HG03103 (cell line): ENCODE results near the gene AFDN.

Source experiments
- ATAC-seq: cut with Tn5 transposase; IDR thresholded peaks from one replicate; pipeline ENCODE4 v1.9.1; 2021; ENCODE audit warnings: low read depth; ENCODE audit not compliant: unreplicated experiment

Gene AFDN

GRCh38 chr6:167866642-167867041 is 39.9 kb downstream of the AFDN start:
- no peak for ATAC-seq

GRCh38 chr6:167870321-167870720 is 43.6 kb downstream of the AFDN start:
- no peak for ATAC-seq

DNA sequence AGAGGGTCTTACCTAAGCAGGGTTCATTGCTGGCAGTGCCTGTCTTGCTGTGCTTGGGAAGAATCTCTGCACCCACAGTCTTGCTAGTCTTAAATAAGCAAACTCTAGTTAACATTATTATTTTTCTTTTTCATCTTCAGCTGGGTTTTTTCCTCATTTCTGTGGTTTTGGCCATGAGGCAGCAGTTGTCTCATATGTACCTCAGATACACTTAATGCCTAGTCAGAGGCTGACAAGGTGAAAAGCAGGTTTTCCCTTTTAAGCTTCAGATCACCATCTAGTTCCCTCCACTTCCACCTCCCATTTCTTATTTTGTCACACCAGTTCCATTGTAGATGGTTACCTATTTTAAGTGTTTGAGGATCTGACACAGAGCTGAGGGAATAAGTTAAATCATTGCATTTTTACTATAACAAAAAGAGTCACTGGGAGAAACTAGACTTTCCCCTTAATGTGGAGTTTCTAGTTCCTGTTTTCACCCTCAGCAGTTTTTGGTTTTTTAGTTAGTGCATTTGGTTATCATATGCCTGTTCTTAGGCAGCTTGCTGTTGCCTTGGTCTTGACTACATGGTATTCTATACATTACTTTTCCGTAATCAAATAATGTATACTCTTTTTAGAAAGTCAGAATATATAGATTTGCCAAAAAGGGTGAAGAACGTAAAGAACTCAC is 46.0 kb downstream of the AFDN start:
- ATAC-seq, result no peak

GRCh38 chr6:167877994-167878779 is 51.5 kb downstream of the AFDN start:
- ATAC-seq, result no peak

- no peak for ATAC-seq
These were observed 52.9 kb downstream of the AFDN start for GRCh38 chr6:167879612-167880011.

- no peak for ATAC-seq
These were observed 54.6 kb downstream of the AFDN start for GRCh38 chr6:167881327-167881726.

DNA sequence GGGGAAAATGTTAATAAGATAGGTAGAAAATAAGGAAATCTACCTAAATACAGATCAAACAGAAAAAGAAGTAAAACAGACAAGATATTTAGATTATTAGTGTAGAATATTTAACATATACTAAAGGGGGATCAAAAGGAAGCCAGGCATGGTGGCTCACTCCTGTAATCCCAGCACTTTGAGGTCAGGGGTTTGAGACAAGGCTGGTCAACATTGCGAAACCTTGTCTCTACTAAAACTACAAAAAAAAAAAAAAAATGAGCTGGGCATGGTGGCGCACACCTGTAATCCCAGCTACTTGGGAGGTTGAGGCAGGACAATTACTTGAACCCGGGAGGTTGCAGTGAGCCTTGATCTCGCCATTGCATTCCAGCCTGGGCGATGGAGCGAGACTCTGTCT is 55.5 kb downstream of the AFDN start:
- no peak for ATAC-seq

- no peak for ATAC-seq
These were observed 61.4 kb downstream of the AFDN start for GRCh38 chr6:167888098-167888497.

- peak; percentile 77 for ATAC-seq
These were observed 66.4 kb downstream of the AFDN start for GRCh38 chr6:167892835-167893815.

DNA sequence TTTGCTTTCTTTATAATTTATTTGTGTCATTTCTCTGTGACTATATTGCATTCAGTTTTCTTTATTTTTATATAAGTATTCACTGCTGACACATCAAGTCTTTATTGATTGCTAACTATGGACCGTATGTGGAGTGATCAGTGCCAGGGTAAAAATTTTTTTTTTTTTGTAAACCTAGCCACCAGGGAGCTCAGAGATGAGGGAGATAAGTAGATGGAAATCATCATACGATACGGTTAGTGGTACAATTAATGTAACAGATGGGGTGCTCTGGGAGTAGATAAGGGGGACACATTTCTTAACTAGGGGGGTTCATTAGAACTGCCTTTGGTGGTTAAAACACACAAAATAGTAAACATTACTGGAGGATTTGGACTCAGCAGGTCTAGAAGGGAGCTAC is 68.3 kb downstream of the AFDN start:
- ATAC-seq, result no peak

DNA sequence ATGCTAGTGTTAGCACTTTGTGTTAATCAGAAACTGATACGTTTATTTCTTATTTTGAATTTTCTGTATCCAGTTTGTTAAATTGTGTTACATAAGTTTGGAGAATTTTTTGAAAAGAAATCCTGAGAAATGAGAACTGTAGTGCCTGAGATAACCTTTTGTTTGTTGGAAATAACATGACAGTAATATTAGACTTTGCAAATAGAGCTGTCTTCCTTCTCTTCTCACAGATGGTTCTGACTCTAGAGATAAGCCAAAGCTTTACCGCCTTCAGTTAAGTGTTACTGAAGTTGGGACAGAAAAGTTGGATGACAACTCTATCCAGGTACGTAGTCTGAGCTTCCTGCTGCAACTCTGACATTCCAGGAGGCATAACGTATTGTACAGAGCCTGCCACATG is 69.9 kb downstream of the AFDN start:
- ATAC-seq, result no peak

- ATAC-seq, result no peak
These were observed 72.1 kb downstream of the AFDN start for GRCh38 chr6:167898673-167899311.

- ATAC-seq, result no peak
These were observed 78.1 kb downstream of the AFDN start for GRCh38 chr6:167904791-167905190.

GRCh38 chr6:167906899-167907298 is 80.2 kb downstream of the AFDN start:
- no peak for ATAC-seq

DNA sequence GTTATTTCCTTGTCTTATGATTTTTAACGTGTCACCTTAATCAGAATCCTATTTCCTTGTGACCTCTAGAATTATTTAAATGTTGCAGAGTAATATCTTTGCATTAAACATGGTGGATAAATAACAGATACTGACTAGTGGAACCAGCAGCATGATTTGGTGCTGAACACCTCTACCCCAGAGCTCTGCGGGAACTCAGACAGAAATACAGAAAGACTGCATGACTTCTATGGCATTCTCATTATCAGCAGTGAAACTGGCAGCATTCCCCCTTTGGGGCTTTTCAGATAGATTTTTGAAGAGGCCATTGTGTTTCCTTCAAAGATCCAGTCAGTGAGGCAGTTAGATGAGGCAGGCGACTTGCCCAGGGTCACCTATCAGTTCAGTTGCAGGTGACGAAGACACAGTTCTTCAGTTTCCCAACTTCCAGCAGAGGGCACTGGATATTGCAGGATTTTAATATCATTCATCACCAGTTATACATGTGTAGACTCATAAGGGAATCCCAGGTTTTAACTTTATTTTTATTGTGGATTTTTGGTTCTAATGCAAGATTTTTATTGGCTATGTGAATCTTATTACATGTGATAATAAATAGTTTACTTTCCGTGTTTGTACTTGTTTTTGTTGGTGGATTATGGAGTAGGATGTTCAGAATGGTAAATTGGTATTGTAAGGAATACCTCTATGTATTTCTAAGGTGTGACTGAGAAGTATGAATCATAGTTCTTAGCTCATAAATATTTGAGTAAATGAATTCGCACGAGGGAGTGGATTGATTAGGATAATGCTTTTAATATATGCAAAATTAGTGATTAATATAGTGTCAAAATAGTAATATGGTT is 81.3 kb downstream of the AFDN start:
- ATAC-seq, result no peak

DNA sequence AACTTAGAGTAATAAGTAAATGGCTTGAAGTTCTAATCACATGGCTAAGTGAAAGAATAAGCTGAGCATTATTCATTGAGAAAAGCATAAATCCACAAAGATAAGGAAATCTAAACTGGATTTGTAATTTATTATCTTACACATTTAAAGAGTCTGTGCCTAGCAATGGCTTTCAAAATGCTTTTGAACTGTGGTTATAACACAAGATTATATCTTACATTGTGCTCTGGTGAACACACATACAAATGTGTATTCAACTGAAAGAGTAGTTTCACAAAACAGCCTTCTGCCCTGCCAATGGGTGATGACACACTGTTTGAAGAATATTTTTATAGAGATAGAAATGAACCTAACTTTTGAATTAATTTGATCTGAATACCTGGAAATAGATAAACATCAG is 83.3 kb downstream of the AFDN start:
- ATAC-seq, result no peak

GRCh38 chr6:167910652-167911051 is 83.9 kb downstream of the AFDN start:
- ATAC-seq, result no peak

DNA sequence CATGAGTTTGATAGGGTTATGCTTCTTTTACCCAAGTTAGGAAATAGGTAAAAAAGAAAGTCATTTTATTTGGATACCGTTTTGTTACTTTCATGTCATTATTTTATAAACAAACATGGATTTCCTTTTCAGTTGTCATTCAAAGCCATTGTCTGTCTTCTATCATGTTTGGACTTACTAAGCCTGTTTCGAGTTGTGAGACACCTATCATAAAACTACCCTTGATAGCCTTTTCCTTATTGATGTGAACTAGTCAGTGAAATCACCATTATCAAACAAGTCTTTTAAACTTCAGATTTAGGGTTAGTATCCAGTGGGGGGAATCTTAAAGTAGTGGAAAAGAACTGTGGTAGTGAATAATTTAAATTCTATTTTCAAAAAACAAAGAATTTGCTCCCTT is 85.8 kb downstream of the AFDN start:
- ATAC-seq, result no peak

- ATAC-seq, result no peak
These were observed 87.0 kb downstream of the AFDN start for GRCh38 chr6:167913699-167914098.

DNA sequence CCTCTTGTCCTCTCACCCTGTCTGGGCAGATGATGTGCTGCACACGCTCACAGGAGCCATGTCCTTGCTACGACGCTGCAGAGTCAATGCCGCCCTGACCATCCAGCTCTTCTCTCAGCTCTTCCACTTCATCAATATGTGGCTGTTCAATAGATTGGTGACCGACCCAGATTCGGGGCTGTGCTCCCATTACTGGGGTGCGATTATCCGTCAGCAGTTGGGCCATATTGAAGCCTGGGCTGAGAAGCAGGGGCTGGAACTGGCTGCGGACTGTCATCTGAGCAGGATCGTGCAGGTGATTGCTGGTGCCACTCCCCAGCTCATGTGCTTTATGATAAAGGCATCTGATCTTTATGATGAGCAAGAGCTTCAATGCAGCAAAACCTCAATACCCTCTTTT is 88.4 kb downstream of the AFDN start:
- ATAC-seq, result no peak
